GM04503 (cell line): ENCODE results near the gene CFAP54.
A peak's percentile ranks its signal among the peaks of the same experiment; 100 is the strongest.
"Not testable (repeated sequence)": the region's sequence is repeated elsewhere in the genome, so short reads cannot be mapped to it uniquely, and the experiment has no call there.

ENCODE experiments used
- DNase-seq: peaks from one replicate; pipeline ENCODE4 v3.0.0-alpha.2; 2012; ENCODE audit warnings: low read depth

The CFAP54 gene, protein sequence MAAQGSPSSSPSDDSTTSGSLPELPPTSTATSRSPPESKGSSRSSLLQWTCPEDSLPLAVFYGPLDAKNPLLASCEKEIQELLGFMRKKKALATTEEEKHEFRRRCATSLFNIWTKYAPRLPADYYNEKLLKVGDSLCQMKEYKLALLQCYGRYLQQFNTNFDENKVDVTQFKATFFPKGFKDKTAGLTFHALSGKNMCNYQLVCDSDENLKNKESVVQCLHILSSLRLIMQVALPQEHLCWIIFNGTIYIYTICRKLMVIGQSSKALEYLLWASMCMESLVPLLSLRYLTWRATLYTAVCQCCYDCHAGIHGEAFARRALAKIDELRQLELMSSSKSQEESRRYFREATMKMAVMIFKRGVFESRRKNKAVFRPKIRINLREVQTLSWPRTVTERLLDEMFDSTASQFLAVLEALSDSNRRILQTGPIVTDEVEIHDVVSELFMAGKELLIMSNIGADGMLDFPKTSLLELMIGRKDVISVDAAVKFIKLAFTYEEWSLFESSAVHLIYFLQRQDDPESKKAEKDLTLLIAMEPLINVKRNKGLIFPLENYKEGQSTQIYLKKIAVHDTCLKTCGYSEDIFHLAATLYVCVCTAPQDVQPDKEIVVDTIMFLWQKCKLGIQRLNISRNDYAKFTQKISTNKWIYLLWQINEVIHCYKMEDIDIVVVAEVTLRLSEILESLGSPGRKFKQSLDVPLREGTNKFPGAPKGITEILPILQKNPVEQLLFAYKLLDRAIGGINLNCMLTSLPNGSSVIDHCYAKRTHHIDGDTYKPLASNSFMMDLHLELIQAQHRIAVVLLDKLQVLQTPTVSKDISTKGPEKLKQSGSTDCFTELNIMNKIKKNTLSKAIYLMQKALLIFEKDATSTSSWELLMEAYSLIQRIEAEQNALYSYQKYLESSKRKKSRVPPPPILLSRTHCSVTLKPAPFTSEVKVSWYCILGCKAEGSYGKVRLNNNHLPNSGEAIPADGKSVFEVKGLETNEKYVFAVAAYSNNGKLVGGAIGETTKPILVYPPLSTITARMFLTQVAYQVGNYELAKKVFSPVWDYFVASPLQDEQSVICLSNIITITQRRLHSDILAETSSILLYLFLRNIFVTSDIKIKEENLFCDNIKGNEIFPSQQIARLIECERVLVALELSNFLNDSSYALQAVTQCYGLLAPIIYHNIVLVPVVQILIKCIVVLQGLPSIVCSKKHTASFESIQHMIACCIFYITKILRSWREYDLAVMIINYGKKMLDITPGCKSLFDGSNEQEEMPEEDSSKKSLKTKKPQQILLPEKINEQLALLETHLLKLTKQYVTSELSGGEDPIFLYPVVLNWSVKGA (N-terminal part only)

GRCh38 chr12:96489392-96490056 is at the start of gene CFAP54:
TSS of gene CFAP54 (plus strand) at chr12:96489577. CDS start at chr12:96489610, 33 bp downstream.
- peak; percentile 64 for DNase-seq

DNA sequence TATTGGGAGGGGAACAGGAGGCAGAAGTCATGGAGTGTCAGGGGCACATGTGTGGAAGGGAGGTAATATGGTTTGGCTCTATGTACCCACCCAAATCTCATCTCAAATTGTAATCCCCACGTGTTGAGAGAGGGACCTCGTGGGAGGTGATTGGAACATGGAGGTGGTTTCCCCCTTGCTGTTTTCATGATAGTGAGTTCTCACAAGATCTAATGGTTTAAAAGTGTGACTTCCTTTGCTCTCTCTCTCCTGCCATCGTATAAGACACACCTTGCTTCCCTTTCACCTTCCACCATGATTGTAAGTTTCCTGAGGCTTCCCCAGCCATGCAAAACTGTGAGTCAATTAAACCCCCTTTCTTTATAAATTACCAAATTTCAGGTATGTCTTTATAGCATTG is 47.6 kb upstream of the CFAP54 start:
- DNase-seq, result no peak

GRCh38 chr12:96442906-96443305 is 46.5 kb upstream of the CFAP54 start:
- DNase-seq, result no peak

- no peak for DNase-seq
These were observed 45.0 kb upstream of the CFAP54 start for GRCh38 chr12:96444399-96444798.

GRCh38 chr12:96445691-96446583 is 43.4 kb upstream of the CFAP54 start:
- DNase-seq, result peak; percentile 52

DNA sequence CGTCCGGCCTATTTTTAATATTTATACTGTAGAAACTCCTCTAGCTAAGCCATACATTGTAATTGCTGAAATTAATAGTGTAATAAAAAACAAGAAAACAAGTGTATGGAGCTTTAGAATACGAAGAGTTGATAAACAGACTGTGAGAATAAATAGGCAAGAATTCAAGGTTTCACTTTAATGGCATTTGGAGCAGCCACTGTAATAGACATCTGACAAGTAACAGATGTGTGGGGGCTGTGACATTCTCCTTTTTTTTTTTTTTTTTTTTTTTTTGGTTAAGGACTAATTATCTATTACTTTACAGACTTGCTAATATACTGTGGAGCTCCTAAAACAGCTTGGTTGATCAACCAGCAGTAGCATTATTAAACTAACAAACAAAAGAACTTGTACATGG is 42.1 kb upstream of the CFAP54 start:
- DNase-seq, result no peak

- DNase-seq, result no peak
These were observed 41.1 kb upstream of the CFAP54 start for GRCh38 chr12:96448300-96448699.

- no peak for DNase-seq
These were observed 37.0 kb upstream of the CFAP54 start for GRCh38 chr12:96452261-96452922.

GRCh38 chr12:96454396-96454795 is 35.0 kb upstream of the CFAP54 start:
- no peak for DNase-seq

DNA sequence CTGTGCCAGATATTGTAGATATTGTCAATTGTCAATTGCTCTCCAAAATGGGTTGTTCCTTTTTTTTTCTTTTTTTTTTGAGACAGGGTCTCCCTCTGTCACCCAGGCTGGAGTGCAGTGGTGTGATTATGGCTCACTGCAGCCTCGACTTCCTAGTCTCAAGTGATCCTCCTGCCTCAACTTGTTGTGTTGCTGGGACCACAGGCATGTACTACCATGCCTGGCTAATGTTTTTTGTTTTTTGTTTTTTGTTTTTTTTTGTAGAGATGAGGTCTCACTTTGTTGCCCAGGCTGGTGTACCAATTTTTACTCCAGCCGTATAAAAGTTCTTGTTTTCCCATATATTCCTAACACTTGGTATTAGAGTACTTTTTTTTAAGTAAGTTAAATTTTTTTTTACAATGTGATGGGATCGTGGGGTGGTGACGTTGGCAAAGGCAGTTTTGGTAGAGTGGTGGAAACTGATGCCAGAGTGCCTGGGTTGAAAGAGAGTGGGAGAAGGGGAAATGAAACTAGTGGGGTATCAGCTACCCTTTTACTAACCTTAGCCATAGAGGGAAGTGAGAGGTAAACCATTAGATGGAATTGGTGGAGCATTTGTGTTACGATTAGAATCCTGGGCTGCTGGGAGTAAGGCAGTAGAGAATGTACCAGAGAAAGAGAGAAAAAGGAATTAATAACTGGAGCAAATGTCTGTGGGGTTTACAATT is 33.0 kb upstream of the CFAP54 start:
- no peak for DNase-seq

DNA sequence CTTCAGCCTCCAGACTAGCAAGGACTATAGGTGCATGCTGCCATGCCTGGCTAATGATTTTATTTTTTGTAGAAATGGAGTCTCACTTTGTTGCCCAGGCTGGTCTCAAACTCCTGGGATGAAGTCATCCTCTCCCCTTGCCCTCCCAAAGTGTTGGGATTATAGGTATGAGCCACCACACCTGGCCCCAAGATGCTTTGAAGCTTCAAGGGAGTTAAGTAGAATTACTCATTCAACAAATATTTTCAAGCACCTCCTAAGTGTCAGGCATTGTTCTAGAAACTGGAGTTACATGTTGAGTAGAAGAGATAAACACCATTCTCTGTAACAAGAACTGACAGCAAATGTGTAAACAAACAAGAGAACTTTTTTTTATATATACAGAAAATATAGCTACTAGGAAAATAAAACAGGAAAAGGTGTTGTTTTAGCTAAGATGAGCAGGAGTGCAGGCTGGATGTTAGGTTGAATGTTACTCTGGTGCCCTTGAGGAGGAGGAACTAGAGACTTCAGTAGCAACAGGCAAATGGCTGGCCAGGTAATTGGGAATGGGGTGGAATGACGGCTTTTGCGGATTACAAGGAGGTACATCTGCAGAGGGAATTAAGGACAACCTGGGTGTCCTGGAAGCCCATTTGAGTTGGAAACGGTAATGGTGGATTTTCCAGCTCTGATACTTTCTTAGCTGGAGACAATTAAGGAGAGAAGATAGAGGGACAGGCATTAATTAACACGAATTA is 32.0 kb upstream of the CFAP54 start:
- no peak for DNase-seq

DNA sequence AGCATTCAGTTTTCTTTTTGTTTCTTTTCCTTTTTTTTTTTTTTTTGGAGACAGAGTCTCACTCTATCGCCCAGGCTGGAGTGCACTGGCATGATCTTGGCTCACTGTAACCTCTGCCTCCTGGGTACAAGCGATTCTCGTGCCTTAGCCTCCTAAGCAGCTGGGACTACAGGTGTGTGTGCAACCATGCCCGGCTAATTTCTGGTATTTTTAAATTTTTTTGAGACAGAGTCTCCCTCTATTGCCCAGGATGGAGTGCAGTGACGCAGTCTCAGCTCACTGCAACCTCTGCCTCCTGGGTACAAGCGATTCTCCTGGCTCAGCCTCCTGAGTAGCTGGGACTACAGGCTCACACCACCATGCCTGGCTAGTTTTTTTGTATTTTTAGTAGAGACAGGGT is 30.1 kb upstream of the CFAP54 start:
- not testable (repeated sequence) for DNase-seq

DNA sequence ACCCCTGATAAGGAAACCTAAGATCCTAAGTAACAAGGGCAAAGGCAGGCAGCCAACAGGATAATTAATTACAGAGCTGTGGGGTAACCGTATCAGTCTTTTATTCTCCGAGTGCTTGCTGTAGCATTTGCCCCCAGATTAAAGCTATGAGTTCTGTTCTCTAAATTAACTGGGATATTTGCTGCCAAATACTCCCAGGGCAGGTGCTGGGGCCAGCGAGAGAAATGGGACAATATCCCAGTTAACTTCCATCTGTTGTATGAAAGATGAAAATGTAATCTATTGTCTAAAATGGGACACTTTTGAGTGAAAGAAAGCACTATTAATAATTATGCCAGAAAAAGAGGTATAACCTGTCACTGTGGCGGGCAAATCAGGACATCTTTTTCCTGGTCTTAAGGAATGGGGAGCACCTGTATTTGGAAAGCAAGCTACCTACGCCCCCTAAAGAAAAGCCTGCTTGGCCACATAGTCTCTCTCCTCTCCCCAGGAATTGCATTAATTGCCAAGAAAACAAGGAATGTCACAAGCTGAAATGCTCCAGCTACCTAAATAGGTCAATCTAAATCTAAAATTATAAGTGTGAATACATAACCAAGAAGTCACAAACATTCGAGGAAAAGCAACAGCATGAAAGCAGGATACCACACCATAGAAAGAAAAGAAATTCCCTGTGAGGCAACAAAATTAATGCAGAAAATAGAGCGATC is 26.7 kb upstream of the CFAP54 start:
- DNase-seq, result no peak

- no peak for DNase-seq
These were observed 23.5 kb upstream of the CFAP54 start for GRCh38 chr12:96465896-96466295.

GRCh38 chr12:96466939-96467751 is 22.2 kb upstream of the CFAP54 start:
- DNase-seq, result no peak

- DNase-seq, result peak; percentile 77
These were observed 17.9 kb upstream of the CFAP54 start for GRCh38 chr12:96471368-96472050.
